KBM-7 (cell line): ENCODE measurements around the gene ABCC2.
"Not testable (repeated sequence)": the region's sequence is repeated elsewhere in the genome, so short reads cannot be mapped to it uniquely, and the experiment has no call there.

Source experiments
- DNase-seq: peaks from one replicate; pipeline ENCODE4 v3.0.0-alpha.2; 2015
- in situ Hi-C: fragments of 300-500 bp; cut with MboI; formaldehyde crosslinking; loops from 2 replicates; pipeline ENCODE4 v1.14.3; 2020; ENCODE audit warnings: low sequenced_read_pairs, low pct_unique_long_range_greater_than_20kb, mixed read lengths

ABCC2 gene

DNA sequence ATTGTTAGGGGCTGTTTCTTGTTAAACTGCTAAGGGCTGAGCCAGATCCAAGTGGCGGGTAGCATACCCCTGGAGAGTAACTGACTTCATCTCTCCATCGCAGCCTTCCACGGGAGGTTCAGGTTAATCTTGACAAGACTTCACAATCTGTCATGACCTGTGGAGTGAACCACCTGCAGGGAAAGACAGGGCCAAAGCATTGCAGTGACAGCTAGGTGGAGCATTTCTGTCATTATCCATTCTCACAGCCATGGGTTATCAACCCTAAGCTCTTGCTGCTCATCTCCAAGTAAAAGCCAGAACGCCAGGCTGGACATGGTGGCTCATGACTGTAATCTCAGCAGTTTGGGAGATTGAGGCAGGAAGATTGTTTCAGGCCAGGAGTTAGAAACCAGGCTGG is 17.2 kb downstream of the ABCC2 start:
- in situ Hi-C loops = no loop called here
- no peak for DNase-seq

DNA sequence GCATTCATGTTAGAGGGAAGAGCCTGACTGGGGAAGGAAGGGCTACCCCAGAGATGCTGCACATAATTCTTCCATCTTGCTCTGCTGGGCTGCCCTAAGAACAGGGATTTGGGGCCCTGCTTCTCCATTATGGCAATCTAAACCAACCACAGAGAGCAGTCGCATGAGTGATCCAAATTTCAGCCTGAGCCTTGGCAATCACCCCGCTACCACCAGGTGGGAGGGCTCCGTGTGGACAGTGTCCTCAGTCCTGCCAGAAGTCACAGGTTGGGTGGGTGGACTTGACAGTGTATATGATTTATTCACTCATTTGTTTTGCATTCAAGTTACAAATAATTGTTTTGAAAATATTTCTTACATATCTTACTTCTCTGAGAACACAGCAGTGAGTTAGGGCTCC is 22.0 kb downstream of the ABCC2 start:
- no peak for DNase-seq
- in situ Hi-C loops = no loop called here

DNA sequence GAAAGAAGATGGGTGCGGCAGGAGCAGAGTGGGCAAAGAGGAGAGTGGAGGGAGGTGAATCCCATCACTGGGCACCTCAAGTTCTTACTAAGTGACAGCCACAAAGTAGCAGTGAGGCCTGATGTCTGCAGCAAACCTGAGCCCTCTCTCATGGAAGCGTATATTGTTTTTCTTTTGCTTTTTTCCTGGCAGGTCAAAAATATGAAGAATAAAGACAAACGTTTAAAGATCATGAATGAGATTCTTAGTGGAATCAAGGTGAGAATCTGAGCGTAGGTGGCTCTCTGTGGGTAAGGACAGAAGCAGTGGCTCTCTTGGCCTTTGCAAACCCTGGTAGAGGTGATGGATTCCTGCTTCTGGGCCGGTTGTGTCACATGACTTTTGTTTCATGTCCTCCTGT is 22.8 kb downstream of the ABCC2 start:
- in situ Hi-C loops = no loop called here

DNA sequence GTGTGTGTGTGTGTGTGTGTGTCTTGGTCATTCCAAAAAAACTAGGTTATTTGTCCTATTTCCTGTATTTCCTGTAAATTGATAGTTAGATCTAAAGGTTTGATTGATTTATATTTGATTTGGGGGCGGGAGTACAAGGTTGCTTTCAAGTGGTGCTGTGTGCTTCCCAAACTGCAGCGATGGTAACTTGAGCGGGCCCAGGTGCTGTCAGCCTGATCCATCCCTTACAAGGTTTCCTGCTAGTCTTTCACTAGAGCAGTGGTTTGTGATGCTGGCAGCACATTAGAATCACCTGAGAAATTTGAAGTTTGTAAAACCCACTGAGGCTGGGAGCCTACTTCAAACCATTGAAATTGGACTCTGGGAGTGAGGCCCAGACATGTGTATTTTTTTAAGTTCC is 23.7 kb downstream of the ABCC2 start:
- DNase-seq = no peak
- in situ Hi-C loops = no loop called here

More for the DNA sequence above, 22.8 kb downstream of the ABCC2 start:
- DNase-seq = no peak

DNA sequence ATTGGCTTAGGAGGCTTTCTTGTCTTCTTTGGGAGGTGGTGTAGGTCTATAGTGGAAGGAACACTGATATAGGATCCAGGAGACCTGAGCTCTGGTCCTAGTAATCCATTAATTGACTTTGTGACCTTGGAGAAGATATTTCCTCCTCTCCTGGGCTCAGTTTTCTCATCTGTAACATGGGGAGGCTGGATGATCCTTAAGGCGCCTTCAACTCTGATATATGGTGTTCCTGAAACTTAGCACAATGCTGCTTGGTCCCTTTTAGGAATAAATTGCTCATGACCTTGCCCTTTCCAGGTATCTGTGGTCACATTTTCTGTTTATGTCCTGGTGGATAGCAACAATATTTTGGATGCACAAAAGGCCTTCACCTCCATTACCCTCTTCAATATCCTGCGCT is 25.3 kb downstream of the ABCC2 start:
- in situ Hi-C loops = no loop called here
- DNase-seq = no peak

DNA sequence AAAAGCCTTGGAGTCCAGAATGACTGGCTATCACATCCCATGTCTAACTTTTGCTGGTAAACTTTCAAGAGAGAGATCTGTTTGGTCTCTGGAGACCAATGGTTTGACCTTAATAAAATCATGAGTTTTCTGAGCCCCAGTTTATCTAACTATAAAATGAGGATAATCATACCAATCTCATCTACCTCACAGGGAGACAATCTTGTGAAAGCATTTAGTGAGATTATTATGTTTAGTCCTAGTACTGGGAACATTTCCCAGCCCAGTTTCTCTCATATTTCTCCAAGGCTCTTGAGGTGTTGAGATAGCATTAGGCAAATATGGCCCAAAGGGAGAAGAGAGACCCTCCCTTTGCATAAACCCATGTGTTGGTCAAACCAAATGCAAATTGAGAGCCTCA is 25.8 kb downstream of the ABCC2 start:
- in situ Hi-C loops = no loop called here
- no peak for DNase-seq

DNA sequence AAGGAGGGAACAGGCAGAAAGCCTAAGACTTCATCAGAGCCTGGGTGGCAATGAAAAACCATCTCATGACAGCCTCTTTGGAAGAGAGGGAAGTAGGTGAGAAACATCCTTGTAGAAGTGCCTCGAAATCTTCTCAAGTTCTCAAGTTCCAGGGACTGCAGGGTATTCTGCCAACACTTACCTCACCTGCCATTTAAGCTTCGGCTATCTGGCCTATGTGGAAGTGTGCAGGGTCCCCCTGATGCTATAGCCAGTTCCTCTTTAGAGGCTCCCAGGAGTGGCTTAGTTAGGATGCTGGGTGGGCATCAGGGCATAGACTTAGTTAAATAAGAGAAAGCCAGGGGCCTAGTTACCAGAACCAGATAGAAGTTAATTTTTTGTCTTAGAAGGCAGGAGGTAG is 27.0 kb downstream of the ABCC2 start:
- no peak for DNase-seq
- in situ Hi-C loops = no loop called here

DNA sequence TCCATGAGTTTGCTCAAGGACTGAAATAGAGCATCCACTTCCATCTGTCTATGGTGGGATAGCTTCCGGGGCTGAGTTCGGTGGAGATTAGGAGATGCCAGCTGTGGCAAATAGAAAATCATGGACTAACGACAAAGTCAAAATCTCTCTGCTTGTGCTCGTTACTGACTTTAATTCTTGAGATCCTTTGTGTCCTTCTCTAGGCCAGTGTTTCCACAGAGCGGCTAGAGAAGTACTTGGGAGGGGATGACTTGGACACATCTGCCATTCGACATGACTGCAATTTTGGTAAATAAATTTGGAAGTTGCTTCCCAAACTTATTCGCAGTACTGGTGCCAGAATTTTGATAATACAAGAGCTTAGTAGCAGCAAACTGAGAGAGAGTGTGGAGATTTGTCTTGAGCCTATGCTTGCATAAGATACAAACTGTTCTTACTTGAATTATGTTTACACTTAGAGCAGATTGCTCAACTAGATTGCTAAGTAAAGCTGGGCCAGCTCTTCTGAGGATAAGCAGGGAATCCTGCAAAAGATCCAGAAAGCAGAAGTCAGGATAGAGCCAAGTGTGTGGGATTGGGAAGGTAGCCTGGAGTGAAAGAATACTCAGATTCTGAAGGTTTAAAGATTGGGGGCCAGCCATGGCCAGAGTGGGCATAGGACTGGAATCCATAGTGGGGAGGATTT is 27.6 kb downstream of the ABCC2 start:
- no peak for DNase-seq
- in situ Hi-C loops = no loop called here

DNA sequence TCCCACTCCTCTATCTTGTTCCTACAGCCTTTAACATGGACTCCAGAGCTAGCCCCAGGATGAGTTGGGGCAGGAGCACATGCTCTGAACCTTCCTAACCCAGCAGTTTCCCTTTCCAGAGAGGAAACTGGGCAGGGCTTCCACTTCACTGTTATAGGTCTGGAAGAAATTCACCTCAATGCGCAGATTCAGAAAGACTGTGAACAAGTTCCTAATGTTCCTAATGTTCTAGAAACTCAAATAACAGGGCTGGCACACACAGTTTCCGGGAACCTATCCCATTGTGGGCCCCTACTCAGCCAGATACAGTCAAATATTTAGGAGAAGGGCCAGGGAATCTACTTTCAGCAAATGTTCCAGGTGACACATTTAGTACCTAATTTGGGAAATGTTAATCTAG is 29.7 kb downstream of the ABCC2 start:
- in situ Hi-C loops = no loop called here

DNA sequence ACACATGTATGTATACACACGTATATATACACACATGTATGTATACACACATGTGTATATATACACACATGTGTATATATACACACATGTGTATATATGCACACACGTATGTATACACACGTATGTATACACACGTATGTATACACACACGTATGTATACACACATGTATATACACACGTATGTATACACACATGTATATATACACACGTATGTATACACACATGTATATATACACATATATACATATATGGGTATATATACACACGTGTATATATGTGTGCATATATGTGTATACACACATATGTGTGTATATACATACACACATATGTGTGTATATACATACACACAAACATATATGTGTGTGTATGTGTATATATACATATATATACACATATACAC is 31.7 kb downstream of the ABCC2 start:
- in situ Hi-C loops = no loop called here
- no peak for DNase-seq

More for the DNA sequence above, 29.7 kb downstream of the ABCC2 start:
- DNase-seq = no peak

DNA sequence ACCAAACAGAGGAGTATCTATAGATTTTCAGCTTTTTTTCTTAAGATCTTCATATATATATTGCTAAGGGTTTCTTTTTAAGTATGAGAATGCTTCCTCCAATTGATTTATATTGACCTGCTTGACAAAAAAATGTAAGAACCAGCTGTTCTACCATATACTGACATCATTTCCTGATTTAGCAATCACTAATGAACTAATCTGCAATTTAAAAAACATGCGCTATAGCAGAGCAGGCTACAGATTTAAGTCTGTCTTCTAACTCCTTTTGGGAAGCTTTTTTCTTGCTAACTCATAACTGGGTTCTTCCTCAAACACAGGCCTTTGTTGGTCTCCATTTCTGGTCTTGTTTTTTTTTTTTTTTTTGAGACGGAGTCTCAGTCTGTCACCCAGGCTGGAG is 33.2 kb downstream of the ABCC2 start:
- DNase-seq = no peak
- in situ Hi-C loops = no loop called here

DNA sequence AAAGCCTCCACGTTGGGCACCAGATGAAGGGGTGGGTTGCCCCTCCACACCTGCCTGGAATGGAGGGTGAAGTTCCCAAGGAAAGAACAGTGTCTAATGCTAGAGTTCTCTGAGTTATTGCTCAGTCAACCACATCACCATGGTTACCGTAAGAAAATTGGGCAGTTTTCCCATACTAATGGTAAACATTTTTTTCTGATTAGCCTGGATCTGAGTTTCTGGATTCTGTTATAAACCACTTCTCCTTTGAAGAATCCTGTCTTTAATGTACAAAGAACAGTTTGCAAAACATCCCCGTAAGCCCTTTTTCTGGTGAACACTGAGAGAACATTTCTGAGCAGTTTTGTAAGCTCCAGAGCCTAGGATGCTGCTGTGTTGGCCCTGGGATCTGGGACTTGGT is 45.5 kb downstream of the ABCC2 start:
- no peak for DNase-seq
- in situ Hi-C loops = no loop called here

DNA sequence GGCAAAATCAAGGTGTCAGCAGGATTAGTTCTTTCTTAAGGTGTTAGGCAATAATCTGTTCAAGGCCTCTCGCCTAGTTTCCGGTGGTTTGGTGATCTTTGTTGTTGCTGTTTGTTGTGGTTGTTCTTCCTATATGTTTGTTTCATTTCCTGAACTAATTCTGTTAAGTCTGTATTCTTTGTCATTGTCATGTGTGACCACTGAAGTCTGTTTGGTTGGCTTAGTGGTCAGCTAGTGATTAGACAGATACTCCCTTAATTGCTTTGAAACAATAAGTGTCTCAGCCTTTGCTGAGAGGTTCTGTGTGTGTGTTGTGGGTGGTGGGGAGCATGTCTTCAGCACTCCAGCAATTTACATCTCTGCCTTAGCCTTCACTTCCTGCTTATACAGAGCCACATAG is 46.0 kb downstream of the ABCC2 start:
- in situ Hi-C loops = no loop called here
- no peak for DNase-seq

DNA sequence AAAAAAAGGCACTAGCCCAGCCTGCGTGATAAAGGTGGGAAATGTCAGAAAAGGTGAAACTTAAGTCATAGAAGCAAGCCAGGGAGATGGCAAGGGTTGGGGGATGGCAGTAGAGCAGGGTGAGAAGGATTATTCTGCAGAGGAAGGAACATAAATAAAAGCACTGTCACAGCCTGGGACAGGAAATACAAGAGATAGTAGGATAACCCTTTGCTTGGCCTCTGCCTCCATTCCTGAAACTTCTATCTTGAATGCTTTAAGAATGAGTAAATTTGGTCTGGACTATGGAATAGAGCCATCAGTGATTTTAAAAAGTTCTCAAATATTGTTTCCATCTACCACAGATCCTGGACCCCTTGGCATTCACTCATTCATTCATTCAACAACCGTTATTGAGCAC is 50.0 kb downstream of the ABCC2 start:
- DNase-seq = no peak
- in situ Hi-C loops = no loop called here

DNA sequence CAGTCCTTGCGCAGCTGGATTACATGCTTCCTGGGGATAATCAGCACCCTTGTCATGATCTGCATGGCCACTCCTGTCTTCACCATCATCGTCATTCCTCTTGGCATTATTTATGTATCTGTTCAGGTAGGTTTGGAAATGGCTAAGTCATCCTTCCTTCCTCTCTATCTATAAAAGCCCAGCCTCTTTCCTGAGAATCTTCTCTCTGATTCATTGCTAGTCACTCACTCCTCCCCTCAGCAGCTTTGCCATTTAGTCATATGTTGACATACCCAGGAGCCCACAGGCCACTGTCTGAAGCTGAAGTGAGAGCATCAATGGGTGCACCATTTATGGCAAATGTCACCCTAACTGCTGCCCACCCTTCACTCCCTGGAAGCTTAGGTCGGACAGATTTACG is 52.0 kb downstream of the ABCC2 start:
- in situ Hi-C loops = no loop called here
- DNase-seq = no peak

DNA sequence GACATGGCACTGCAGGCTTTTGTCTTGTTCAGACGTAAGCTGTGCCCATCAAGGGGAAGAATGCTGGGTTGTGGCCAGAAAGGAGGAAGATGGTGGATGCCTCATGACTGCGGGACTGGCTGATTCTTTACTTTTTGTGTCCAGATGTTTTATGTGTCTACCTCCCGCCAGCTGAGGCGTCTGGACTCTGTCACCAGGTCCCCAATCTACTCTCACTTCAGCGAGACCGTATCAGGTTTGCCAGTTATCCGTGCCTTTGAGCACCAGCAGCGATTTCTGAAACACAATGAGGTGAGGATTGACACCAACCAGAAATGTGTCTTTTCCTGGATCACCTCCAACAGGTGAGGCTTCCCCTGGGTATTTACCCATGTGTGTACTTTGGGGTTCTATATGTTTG is 53.5 kb downstream of the ABCC2 start:
- in situ Hi-C loops = no loop called here

DNA sequence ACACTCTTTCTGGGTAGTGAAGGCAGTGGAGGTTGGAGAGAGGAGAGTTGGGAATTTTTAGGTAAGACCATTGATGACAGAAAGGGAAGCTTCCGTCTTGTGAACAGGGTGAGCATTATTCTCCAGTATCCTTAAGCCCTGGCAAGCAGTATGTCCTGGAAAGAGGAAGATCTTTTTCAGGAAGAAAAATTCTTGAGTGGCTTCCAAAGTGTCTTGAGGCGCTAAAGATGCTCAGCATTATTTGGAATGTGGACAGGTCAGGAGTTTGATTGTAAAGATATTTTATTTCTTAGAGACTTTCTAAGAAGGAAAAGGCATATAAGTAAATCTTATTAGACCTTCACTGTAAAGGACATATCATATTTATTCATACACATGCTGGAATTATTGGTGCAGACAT is 54.3 kb downstream of the ABCC2 start:
- in situ Hi-C loops = no loop called here
- DNase-seq = no peak

More for the DNA sequence above, 53.5 kb downstream of the ABCC2 start:
- no peak for DNase-seq

DNA sequence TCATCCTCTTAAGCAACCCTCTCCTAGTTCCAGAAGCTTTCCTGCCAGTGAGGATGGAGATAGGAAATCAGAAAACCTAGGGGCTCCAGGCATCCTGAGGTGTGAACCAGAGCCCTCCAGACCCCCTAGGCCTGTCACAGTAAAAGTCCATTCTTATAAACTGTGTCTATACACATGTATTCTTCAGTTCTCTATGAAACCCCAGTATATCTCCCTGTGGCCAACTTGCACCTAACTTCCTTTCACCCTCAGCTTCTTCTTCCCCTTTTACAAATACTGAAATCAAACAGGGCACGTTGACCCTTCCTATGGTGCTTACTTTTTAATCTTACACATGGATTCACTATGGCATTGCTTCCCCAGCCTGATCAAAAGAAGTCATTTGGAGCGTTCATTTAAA is 58.4 kb downstream of the ABCC2 start:
- in situ Hi-C loops, DNase-seq: not testable (repeated sequence)

DNA sequence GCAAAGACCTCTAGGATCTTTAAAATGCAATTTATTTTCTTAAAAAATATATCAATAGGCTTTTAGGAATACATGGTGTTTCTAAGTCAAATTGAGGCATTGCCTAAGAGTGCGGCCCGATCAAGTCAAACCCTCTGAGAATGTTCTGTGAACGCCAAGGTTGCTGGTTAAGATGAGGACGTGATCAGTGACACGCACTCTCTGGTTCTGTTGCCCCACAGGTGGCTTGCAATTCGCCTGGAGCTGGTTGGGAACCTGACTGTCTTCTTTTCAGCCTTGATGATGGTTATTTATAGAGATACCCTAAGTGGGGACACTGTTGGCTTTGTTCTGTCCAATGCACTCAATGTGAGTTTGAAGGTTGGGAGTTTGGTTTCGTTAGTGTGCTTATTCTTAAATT is 59.3 kb downstream of the ABCC2 start:
- in situ Hi-C loops = no loop called here
- no peak for DNase-seq

DNA sequence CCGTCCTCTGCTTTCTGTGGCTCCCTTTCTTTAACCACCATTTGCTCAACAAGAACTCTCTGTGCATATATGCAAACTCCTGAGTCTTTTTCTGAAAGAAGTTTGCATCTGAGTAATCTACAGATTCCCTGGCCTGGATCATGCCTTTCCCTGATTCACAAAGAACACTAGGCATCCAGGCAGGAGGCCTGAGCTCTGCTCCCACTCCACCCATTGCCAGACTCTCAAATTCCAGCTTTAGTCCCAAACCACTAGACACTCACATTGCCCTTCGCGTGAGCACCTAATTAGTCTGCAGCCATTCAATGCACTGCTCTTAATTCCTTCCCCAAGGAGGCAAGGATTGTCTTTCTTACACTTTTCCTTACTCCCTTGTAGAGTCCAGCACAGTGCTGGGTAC is 60.9 kb downstream of the ABCC2 start:
- no peak for DNase-seq
- in situ Hi-C loops = no loop called here

DNA sequence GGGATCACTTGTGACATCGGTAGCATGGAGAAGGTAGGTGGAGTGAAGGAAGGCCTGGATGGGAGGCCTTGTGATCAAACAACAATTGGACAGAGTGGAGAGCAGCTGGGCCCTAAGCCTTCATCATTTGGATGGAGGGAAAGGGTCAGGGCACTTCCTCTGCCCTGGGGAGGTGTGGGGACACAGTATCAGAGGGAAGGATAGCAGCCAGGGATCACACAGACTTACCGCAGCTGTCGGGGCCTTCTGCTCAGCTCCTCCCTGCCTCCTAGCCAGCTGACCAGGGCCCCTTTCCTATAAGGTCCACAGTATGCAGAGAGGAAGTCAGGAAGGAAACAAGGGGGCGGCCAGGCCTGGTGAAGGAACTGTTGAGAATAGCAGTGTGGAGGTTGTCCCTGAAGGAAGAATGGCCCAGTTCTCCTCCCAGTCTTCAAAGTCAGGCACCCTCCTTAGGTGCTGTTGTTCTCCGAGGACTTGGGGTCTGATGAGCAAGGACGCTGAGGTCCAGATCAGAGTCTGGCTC is 62.1 kb downstream of the ABCC2 start:
- DNase-seq = no peak
- in situ Hi-C loops = no loop called here
